Hepatocyte (in vitro differentiated cells): ENCODE data around the gene RCAN2. TPM values are rescaled to one million over a fixed set of nuclear protein-coding genes. Genes with fewer than 3 reads are reported as not detected.

Source experiments
- DNase-seq: peaks from one replicate; pipeline ENCODE4 v3.0.0-alpha.2; 2016; ENCODE audit warnings: low spot score
- H2AFZ ChIP-seq: fragments of 200-600 bp; sonication (generic); 2 replicates; pipeline ENCODE4 v1.6.0; 2016; ENCODE audit warnings: antibody characterized with exemption, mild to moderate bottlenecking
- H3K27ac ChIP-seq: fragments of 200-600 bp; sonication (generic); 2 replicates; pipeline ENCODE4 v1.5.1; 2016; ENCODE audit warnings: mild to moderate bottlenecking
- H3K27me3 ChIP-seq: fragments of 200-600 bp; sonication (generic); 2 replicates; pipeline ENCODE4 v1.6.1; 2016
- H3K36me3 ChIP-seq: fragments of 200-600 bp; sonication (generic); replicated peaks from 2 replicates; pipeline ENCODE4 v1.5.1; 2016; ENCODE audit warnings: low read depth; ENCODE audit not compliant: insufficient read depth
- H3K4me1 ChIP-seq: fragments of 200-600 bp; sonication (generic); 2 replicates; pipeline ENCODE4 v1.5.1; 2016; ENCODE audit warnings: mild to moderate bottlenecking, moderate library complexity; ENCODE audit not compliant: insufficient read depth
- H3K4me2 ChIP-seq: fragments of 200-600 bp; sonication (generic); 2 replicates; pipeline ENCODE4 v1.6.0; 2016
- H3K4me3 ChIP-seq: fragments of 200-600 bp; sonication (generic); 2 replicates; pipeline ENCODE4 v1.5.1; 2016; ENCODE audit warnings: mild to moderate bottlenecking
- H3K79me2 ChIP-seq: fragments of 200-600 bp; sonication (generic); 2 replicates; pipeline ENCODE4 v1.6.0; 2017; ENCODE audit warnings: mild to moderate bottlenecking
- H3K9me2 ChIP-seq: fragments of 200-600 bp; sonication (generic); replicated peaks from 2 replicates; pipeline ENCODE4 v1.6.0; 2017; ENCODE audit warnings: mild to moderate bottlenecking; ENCODE audit not compliant: insufficient read depth
- H3K9me3 ChIP-seq: fragments of 200-600 bp; sonication (generic); 2 replicates; pipeline ENCODE4 v1.5.1; 2016; ENCODE audit warnings: low read depth, mild to moderate bottlenecking
- H4K20me1 ChIP-seq: fragments of 200-600 bp; sonication (generic); 2 replicates; pipeline ENCODE4 v1.6.0; 2016; ENCODE audit warnings: mild to moderate bottlenecking; ENCODE audit not compliant: insufficient read depth, poor library complexity, severe bottlenecking
- CTCF ChIP-seq: fragments of 200-600 bp; sonication (generic); IDR thresholded peaks from 2 replicates; pipeline ENCODE4 v1.5.1; 2016; ENCODE audit warnings: antibody characterized with exemption, mild to moderate bottlenecking; ENCODE audit not compliant: poor library complexity
- EZH2 ChIP-seq: fragments of 200-600 bp; sonication (generic); IDR thresholded peaks from 2 replicates; pipeline ENCODE4 v1.6.1; 2016; ENCODE audit warnings: antibody characterized with exemption, mild to moderate bottlenecking, borderline replicate concordance
- EZH2phosphoT487 ChIP-seq: fragments of 200-600 bp; sonication (generic); IDR thresholded peaks from one replicate; pipeline ENCODE4 v1.6.1; 2018; ENCODE audit warnings: antibody characterized with exemption, mild to moderate bottlenecking, low read depth, moderate library complexity; ENCODE audit not compliant: unreplicated experiment, severe bottlenecking
- WGBS: methylation state at CpG from one replicate; pipeline ENCODE4 v1.1.6; 2016; ENCODE audit warnings: low lambda C conversion rate; ENCODE audit errors: missing lambda C conversion rate; 5-methylcytosine and 5-hydroxymethylcytosine counted together
- polyA plus RNA-seq: library from polyadenylated mRNA; unstranded; fragments of >200 nt; fragmentation: Nextera tagmentation; extraction: Ambion mirVana; gene quantifications from 2 replicates; pipeline ENCODE4 v1.2.1, GENCODE V29; 2016
- total RNA-seq: library from RNA; depleted of rRNA; stranded (reverse); fragments of >200 nt; gene quantifications from 2 replicates; pipeline ENCODE4 v1.2.3, GENCODE V29; 2014

Gene RCAN2
- total and polyA plus RNA-seq, 2 experiments from 2014 or later, result 5.0 to 6.6 TPM

GRCh38 chr6:46510651-46511050 lies 19.4 kb upstream of the RCAN2 start:
- Histone ChIP-seq H3K9me3 (no peaks in the 10 kb centered on the region), H3K4me3 (no peak overlapping the region), H3K4me1 (no peaks in the 10 kb centered on the region), H2AFZ (no peak overlapping the region), H3K27me3 (no peaks in the 10 kb centered on the region), H3K79me2 (no peaks in the 10 kb centered on the region), H3K9me2 (no peaks in the 10 kb centered on the region), H3K36me3 (no peaks in the 10 kb centered on the region), H3K27ac (no peak overlapping the region), H4K20me1 (no peaks in the 10 kb centered on the region), H3K4me2 (no peak overlapping the region)
- TF ChIP-seq CTCF, result no peak
- TF ChIP-seq EZH2, result no peak
- no peak for TF ChIP-seq EZH2phosphoT487
- no peak for DNase-seq

GRCh38 chr6:46509981-46510510 lies 18.8 kb upstream of the RCAN2 start:
- Histone ChIP-seq H3K4me1 (no peaks in the 10 kb centered on the region), H4K20me1 (no peaks in the 10 kb centered on the region), H3K79me2 (no peaks in the 10 kb centered on the region), H3K4me3 (no peak overlapping the region), H3K9me2 (no peaks in the 10 kb centered on the region), H2AFZ (no peak overlapping the region), H3K27ac (no peak overlapping the region), H3K27me3 (no peaks in the 10 kb centered on the region), H3K9me3 (no peaks in the 10 kb centered on the region), H3K4me2 (no peak overlapping the region), H3K36me3 (no peaks in the 10 kb centered on the region)
- TF ChIP-seq CTCF, result no peak
- no peak for TF ChIP-seq EZH2
- no peak for TF ChIP-seq EZH2phosphoT487
- no peak for DNase-seq
- WGBS, result 89% methylated on average over 4 of the region's 4 CpGs

- no peaks in the 10 kb centered on the region for H3K27me3 ChIP-seq
- no peak overlapping the region for H3K4me2 ChIP-seq
- H3K4me1 ChIP-seq, result no peaks in the 10 kb centered on the region
- DNase-seq, result no peak
- no peak overlapping the region for H3K27ac ChIP-seq
- no peaks in the 10 kb centered on the region for H3K9me3 ChIP-seq
- H3K36me3 ChIP-seq, result no peaks in the 10 kb centered on the region
- H4K20me1 ChIP-seq, result no peaks in the 10 kb centered on the region
- no peaks in the 10 kb centered on the region for H3K9me2 ChIP-seq
- TF ChIP-seq EZH2 (no peak), EZH2phosphoT487 (no peak), CTCF (no peak)
- no peak overlapping the region for H2AFZ ChIP-seq
- WGBS, result 84% methylated on average over 4 of the region's 4 CpGs
- no peak overlapping the region for H3K4me3 ChIP-seq
- no peaks in the 10 kb centered on the region for H3K79me2 ChIP-seq
Observed at GRCh38 chr6:46509063-46509462, 17.8 kb upstream of the RCAN2 start.

- Histone ChIP-seq H2AFZ (no peak overlapping the region), H3K4me3 (no peak overlapping the region), H3K9me3 (no peaks in the 10 kb centered on the region), H3K79me2 (no peaks in the 10 kb centered on the region), H4K20me1 (no peaks in the 10 kb centered on the region), H3K36me3 (no peaks in the 10 kb centered on the region), H3K27ac (no peak overlapping the region), H3K27me3 (no peaks in the 10 kb centered on the region), H3K4me1 (no peaks in the 10 kb centered on the region), H3K9me2 (no peaks in the 10 kb centered on the region), H3K4me2 (no peak overlapping the region)
- DNase-seq, result no peak
- TF ChIP-seq CTCF (no peak), EZH2phosphoT487 (no peak), EZH2 (no peak)
Observed at GRCh38 chr6:46507426-46507825, 16.2 kb upstream of the RCAN2 start.
